GM21528 (cell line): ENCODE measurements around the gene ZCRB1.
"Not testable (repeated sequence)": the region's sequence is repeated elsewhere in the genome, so short reads cannot be mapped to it uniquely, and the experiment has no call there.

ENCODE experiments used
- ATAC-seq: cut with Tn5 transposase; IDR thresholded peaks from one replicate; pipeline ENCODE4 v1.9.1; 2021; ENCODE audit warnings: mild to moderate bottlenecking, moderate library complexity; ENCODE audit not compliant: unreplicated experiment, low FRiP score

Gene ZCRB1, protein sequence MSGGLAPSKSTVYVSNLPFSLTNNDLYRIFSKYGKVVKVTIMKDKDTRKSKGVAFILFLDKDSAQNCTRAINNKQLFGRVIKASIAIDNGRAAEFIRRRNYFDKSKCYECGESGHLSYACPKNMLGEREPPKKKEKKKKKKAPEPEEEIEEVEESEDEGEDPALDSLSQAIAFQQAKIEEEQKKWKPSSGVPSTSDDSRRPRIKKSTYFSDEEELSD

DNA sequence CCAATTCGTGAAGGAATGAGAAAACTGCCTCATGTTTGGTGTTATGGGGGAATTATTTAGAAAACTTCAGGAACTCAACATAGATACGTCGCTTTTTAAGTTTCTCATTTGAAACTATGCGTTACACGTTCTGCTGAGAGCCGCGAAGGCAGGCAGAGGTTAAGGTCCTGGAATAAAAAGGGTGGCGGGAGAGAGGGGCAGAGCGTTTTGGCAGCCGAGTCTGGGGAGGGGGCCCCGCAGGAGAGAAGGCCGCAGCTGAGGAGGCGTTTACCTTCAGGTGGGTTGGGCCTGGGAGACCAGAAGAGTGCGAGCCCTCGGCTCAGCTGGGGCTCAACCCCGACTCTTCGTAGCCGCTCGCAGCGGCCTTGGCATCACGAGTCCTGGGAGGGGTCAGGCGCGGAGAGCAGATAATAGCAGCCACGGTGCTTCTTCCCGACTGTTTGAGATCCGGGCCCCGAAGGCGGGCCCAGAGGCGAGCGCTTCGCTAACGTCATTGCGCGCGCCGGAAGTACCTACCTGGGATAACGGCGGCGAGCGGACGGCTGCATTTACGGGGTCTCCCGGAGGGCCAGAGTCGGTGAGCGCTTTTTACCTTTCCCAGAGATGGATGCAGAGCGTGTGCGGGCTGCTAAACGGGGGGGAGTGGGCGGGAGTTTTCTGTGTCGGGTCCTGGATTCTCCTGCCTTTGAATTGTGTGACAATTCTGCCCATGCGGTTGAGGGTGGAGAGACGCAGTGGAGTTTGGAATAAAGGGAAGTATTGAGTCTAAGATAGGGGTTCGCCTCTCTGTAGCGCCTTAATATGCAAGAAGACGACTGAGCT lies at the start of gene ZCRB1, which contains the start of gene PPHLN1:
TSS of gene ZCRB1 (minus strand) at position 442 of the 822 bp plus-strand sequence. CDS start 1,992 bp downstream, outside the sequence.
TSS of gene PPHLN1 (plus strand) at position 515 of the 822 bp plus-strand sequence. CDS start 9,736 bp downstream, outside the sequence.
- ATAC-seq = peak; percentile 93

DNA sequence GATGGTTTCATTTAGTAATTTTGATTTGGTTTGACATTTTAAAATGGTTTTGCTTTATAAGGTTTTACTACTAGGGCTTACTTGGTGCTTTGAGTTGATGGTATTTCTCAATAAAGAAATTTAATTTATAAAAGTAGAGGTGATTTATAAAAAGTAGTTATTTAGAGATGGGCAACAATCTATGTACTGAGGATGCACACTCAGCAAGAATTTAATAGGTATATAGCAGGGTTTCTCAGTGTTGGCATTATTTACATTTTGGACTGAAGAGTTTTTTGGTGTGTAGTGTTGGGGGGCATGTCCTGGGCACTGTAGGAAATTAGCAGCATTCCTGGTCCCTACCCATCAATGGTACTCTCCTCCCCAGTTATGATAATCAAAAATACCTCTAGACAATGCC lies 47.8 kb upstream of the ZCRB1 start:
- ATAC-seq = no peak

DNA sequence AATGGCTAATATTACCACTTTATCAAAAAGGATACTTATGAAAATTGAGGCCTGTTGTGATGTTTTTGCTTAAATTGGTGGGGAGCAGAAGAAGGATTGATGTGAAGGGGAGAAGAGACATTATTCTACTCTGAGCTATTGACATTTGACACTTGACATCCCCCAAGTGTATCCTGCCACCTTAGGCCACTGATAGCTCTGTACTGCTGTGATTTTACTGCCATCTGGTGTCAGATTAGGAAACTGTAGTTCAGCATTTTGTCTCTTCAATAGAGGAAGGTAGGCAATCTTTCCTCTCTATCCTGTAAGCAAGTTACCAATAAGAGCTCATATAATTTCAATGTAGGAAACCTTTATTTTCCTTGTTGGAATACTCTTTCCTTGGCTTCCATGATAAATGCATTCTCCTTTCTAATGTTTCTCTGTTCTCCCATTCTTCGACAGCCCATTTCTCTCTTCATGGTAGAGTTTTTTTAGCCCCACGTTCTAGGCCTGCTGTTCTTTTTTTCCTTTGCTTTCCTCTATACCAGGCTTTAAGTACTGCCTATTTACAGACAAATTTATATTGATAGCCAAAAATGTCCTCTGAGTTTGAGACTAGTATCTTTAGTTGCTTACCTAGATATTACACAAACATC lies 46.4 kb upstream of the ZCRB1 start:
- peak; percentile 77 for ATAC-seq

DNA sequence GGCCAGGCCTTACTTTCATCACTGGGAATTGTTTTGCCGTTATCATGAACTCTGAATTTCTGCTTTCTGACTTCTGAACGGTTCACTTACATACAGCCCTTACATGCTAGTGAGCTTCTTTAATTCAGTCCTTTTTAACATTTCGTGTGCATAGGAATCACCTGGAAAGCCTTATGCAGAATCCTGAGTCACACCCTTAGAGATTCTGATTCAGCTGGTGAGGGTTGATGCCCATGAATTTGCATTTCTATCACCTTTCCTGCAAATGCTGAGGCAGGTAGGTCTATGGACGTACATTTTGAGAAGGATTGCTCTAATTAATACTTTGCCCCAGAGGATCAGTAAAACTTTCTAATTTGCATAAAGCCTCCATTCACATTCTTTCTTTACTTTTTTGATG lies 44.1 kb upstream of the ZCRB1 start:
- no peak for ATAC-seq

- no peak for ATAC-seq
These were observed 39.6 kb upstream of the ZCRB1 start for GRCh38 chr12:42365486-42365885.

DNA sequence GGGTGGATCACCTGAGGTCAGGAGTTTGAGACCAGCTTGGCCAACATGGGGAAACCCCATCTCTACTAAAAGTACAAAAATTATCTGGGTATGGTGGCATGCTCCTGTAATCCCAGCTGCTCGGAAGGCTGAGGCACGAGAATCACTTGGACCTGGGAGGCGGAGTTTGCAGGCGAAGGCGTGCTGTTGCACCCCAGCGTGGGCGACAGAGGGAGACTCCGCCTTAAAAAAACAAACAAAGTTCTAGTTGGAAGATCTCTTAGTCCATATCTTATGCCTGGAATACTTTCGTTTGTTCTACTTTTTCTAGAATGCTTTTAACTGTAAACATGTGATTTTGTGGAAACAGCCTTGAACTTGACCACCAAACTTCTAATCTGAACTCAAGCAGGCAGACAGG lies 38.8 kb upstream of the ZCRB1 start:
- no peak for ATAC-seq

- no peak for ATAC-seq
These were observed 36.9 kb upstream of the ZCRB1 start for GRCh38 chr12:42362647-42363260.

GRCh38 chr12:42361909-42362646 lies 36.2 kb upstream of the ZCRB1 start:
- ATAC-seq = no peak

DNA sequence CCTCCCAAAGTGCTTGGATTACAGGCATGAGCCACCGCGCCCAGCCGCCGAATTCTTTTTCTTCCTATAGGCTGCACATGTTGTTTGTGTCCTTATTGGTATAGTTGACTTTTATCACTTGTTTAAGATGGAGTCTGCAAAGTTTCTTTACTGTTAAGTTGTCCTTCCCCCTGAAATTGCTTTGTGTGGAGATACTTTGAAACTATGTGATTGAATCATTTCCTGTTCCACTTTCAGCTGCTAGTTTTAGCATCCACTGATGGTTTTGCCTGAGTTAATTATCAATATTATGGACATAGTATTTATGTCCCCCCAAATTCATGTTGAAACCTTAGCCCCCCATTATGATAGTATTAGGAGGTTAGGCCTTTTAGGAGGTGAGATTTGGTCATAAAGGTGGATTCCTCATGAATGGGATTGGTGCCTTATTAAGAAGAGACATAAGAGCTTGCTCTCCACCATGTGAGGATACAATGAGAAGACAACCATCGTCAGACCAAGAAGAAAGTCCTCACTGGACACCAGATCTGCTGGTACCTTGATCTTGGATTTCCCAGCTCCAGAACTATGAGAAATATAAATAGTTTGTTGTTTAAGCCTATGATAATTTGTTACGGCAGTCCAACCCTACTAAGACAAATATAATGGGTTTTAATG lies 35.0 kb upstream of the ZCRB1 start:
- peak; percentile 73 for ATAC-seq

DNA sequence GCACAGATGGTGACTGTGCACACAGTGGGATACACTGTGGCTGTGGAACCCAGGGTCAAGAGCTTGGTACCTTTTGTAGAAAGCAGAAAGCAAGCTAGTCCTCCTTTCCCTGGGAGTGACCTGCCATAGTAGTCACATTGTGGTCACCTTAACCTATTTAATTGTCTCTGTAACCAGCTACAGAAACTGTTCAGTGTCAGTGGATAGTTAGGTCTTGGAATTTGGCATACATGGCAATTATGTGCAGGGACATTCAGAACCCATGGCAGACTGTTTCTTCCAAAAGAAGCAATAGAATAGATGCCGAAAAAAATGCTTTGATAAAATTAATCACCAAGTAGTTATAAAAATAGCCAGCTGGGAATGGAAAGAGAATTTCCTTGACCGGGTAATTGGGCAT lies 30.4 kb upstream of the ZCRB1 start:
- ATAC-seq = no peak

GRCh38 chr12:42350021-42350407 lies 24.1 kb upstream of the ZCRB1 start:
- ATAC-seq = not testable (repeated sequence)

DNA sequence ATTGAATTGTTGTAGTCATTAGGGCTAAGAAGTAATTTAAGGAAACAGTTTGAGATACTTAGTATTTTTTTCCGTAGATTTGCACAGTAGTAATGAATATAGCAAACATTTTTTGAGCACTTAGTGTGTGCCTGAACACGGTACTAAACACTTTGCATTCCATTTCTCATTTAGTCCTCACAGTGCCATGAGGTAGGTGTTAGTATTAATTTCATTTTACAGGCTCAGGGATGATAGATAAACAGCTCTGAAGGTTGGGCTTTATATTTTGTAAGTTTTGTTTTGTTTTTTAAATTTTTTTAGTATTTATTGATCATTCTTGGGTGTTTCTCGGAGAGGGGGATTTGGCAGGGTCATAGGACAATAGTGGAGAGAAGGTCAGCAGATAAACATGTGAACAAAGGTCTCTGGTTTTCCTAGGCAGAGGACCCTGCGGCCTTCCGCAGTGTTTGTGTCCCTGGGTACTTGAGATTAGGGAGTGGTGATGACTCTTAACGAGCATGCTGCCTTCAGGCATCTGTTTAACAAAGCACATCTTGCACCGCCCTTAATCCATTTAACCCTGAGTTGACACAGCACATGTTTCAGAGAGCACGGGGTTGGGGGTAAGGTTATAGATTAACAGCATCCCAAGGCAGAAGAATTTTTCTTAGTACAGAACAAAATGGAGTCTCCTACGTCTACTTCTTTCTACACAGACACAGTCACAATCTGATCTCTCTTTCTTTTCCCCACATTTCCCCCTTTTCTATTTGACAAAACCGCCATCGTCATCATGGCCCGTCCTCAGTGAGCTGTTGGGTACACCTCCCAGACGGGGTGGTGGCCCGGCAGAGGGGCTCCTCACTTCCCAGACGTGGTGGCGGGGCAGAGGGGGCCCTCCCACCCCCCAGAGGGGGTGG lies 23.5 kb upstream of the ZCRB1 start:
- ATAC-seq = not testable (repeated sequence)

GRCh38 chr12:42346403-42347002 lies 20.6 kb upstream of the ZCRB1 start:
- ATAC-seq = no peak

- no peak for ATAC-seq
These were observed 17.8 kb upstream of the ZCRB1 start for GRCh38 chr12:42343721-42344120.

GRCh38 chr12:42342028-42342427 lies 16.1 kb upstream of the ZCRB1 start:
- ATAC-seq = no peak

GRCh38 chr12:42338280-42338679 lies 12.4 kb upstream of the ZCRB1 start:
- no peak for ATAC-seq

- ATAC-seq = no peak
These were observed 10.4 kb upstream of the ZCRB1 start for GRCh38 chr12:42336286-42336685.
